ENCODE results near the gene ALG9.

Gene ALG9

DNA sequence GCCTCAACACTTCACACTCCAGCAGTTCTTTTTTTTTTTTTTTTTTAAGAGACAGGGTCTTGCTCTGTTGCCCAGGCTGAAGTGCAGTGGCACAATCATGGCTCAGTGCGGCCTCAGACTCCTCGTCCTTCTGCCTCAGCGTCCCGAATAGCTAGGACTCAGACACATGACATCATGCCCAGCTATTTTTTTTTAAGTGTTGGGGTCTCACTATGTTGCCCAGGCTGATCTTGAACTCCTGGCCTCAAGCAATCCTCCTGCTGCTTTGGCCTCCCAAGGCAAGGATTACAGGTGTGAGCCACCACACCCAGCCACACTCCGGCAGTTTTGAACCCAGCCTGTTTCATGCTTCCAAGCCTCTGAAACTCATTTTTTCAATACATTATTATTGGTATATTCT is 108.9 kb downstream of the ALG9 start:
- H3K9ac ChIP-seq (ENCODE audit: low read depth in 1 of 2, low read length in 2 of 2) = no peak overlapping the region
- H3K36me3 ChIP-seq (ENCODE audit: control insufficient read depth in 2 of 2, insufficient read depth in 2 of 2, low read length in 2 of 2) = peaks cover 46 to 47% of the 10 kb centered on the region in 2 donors
- H3K4me1 ChIP-seq (ENCODE audit: control insufficient read depth in 2 of 2, insufficient read depth in 2 of 2, low read length in 2 of 2) = peaks cover 5 to 15% of the 10 kb centered on the region in 2 donors
- no peak overlapping the region for H3K4me3 ChIP-seq (ENCODE audit: low read length in 2 of 2)
- H3K9me3 ChIP-seq (ENCODE audit: control insufficient read depth in 2 of 2, low read length in 2 of 2) = no peaks in the 10 kb centered on the region
- H3K27ac ChIP-seq (ENCODE audit: low read depth in 2 of 2, low read length in 2 of 2) = no peak overlapping the region
- no peaks in the 10 kb centered on the region for H3K27me3 ChIP-seq (ENCODE audit: control insufficient read depth in 2 of 2, insufficient read depth in 2 of 2, low read length in 2 of 2)

DNA sequence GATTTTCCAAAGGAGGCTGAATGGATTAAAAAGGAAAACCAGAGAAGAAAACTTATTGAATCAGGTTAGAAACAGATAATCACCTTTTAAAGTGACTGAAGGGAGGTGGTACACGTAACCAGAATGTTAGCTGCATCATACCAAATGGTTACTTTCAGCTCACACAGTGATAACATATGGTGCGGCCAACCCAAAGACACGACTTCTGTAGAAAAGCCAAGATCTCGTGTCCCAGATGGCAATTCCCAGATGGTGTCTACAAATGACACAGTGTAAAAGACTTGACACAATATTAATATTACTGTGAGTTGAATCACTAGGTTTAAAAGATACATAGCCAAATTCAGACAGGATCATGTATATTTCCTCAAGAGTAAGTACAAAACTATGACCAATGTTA is 110.3 kb downstream of the ALG9 start:
- H3K4me1 ChIP-seq (ENCODE audit: control insufficient read depth in 2 of 2, insufficient read depth in 2 of 2, low read length in 2 of 2) = peaks cover 5 to 14% of the 10 kb centered on the region in 2 donors
- H3K27me3 ChIP-seq (ENCODE audit: control insufficient read depth in 2 of 2, insufficient read depth in 2 of 2, low read length in 2 of 2) = no peaks in the 10 kb centered on the region
- peaks cover 47 to 49% of the 10 kb centered on the region in 2 donors for H3K36me3 ChIP-seq (ENCODE audit: control insufficient read depth in 2 of 2, insufficient read depth in 2 of 2, low read length in 2 of 2)
- H3K9me3 ChIP-seq (ENCODE audit: control insufficient read depth in 2 of 2, low read length in 2 of 2) = no peaks in the 10 kb centered on the region
- H3K4me3 ChIP-seq (ENCODE audit: low read length in 2 of 2) = no peak overlapping the region
- H3K27ac ChIP-seq (ENCODE audit: low read depth in 2 of 2, low read length in 2 of 2) = no peak overlapping the region
- no peak overlapping the region for H3K9ac ChIP-seq (ENCODE audit: low read depth in 1 of 2, low read length in 2 of 2)

DNA sequence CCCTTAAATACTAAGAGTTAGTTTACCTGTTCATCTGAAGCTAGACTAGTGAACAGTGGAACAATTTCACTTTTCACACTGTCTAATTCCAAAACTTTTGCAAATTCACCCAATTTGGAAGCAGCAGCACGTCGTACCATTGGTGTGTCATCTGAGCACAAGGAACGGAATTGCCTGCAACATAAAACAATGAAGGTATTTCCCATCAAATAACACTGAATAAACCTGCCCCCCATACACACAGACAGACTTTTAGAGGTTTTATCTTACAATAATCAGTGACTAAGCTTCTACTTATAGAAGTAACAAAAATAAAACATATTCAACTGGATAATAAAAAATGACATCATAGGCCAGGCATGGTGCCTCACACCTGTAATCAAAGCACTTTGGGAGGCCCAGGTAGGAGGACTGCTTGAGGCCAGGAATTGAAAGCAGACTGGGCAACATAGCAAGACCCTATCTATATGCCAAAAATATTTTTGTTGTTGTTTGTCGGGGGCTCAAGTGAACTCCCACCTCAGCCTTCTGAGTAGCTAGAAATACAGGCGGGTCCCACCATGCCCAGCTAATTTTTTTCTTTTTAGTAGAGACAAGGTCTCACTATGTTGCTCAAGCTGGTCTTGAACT is 111.5 kb downstream of the ALG9 start:
- no peaks in the 10 kb centered on the region for H3K27me3 ChIP-seq (ENCODE audit: control insufficient read depth in 2 of 2, insufficient read depth in 2 of 2, low read length in 2 of 2)
- no peak overlapping the region for H3K4me3 ChIP-seq (ENCODE audit: low read length in 2 of 2)
- H3K9me3 ChIP-seq (ENCODE audit: control insufficient read depth in 2 of 2, low read length in 2 of 2) = no peaks in the 10 kb centered on the region
- peaks cover 52 to 54% of the 10 kb centered on the region in 2 donors for H3K36me3 ChIP-seq (ENCODE audit: control insufficient read depth in 2 of 2, insufficient read depth in 2 of 2, low read length in 2 of 2)
- H3K9ac ChIP-seq (ENCODE audit: low read depth in 1 of 2, low read length in 2 of 2) = no peak overlapping the region
- H3K4me1 ChIP-seq (ENCODE audit: control insufficient read depth in 2 of 2, insufficient read depth in 2 of 2, low read length in 2 of 2) = peaks cover 4 to 10% of the 10 kb centered on the region in 2 donors
- no peak overlapping the region for H3K27ac ChIP-seq (ENCODE audit: low read depth in 2 of 2, low read length in 2 of 2)

DNA sequence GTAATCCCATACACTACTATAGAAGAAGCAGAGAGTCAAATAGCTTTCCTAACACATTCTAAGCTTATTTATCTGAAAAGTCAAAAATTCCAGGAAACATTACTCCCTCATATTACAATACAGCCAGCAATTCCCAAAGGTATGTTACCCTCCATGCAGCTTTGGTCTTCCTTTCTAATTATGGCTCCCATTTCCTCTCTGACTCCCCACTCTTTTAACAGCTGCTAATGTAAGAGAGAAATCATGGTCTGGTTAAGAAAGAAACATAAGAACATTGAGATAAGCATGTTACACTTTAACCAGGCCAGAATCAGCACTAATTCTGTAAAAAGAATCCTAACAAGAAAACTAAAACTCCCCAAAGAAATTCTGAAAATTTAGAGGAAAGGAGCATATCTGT is 112.0 kb downstream of the ALG9 start:
- Histone ChIP-seq H3K36me3 (ENCODE audit: control insufficient read depth in 2 of 2, insufficient read depth in 2 of 2, low read length in 2 of 2) (peaks cover 54 to 58% of the 10 kb centered on the region in 2 donors), H3K9me3 (ENCODE audit: control insufficient read depth in 2 of 2, low read length in 2 of 2) (no peaks in the 10 kb centered on the region), H3K27me3 (ENCODE audit: control insufficient read depth in 2 of 2, insufficient read depth in 2 of 2, low read length in 2 of 2) (no peaks in the 10 kb centered on the region), H3K9ac (ENCODE audit: low read depth in 1 of 2, low read length in 2 of 2) (no peak overlapping the region), H3K27ac (ENCODE audit: low read depth in 2 of 2, low read length in 2 of 2) (no peak overlapping the region), H3K4me3 (ENCODE audit: low read length in 2 of 2) (no peak overlapping the region), H3K4me1 (ENCODE audit: control insufficient read depth in 2 of 2, insufficient read depth in 2 of 2, low read length in 2 of 2) (peaks cover 0 to 5% of the 10 kb centered on the region in 2 donors)

DNA sequence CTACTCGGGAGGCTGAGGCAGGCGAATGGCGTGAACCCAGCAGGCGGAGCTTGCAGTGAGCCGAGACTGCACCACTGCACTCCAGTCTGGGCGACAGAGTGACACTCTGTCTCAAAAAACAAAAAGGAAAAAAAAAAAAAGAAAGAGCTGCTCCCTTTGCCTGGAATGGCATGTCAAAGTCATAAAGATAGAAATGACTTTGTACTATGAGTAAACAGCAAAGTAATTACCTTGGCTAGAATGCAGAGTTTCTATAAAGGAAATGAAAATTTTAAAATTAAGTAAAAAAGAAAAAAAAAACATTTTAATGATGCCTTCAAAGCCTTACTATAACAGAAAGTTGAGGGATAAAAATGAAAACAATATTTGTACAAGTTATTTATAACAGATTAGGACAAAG is 115.3 kb downstream of the ALG9 start:
- H3K9me3 ChIP-seq (ENCODE audit: control insufficient read depth in 2 of 2, low read length in 2 of 2) = no peaks in the 10 kb centered on the region
- no peaks in the 10 kb centered on the region for H3K27me3 ChIP-seq (ENCODE audit: control insufficient read depth in 2 of 2, insufficient read depth in 2 of 2, low read length in 2 of 2)
- H3K4me3 ChIP-seq (ENCODE audit: low read length in 2 of 2) = no peak overlapping the region
- peak overlapping the region; percentile 48 to 51 for H3K27ac ChIP-seq (ENCODE audit: low read depth in 2 of 2, low read length in 2 of 2)
- H3K36me3 ChIP-seq (ENCODE audit: control insufficient read depth in 2 of 2, insufficient read depth in 2 of 2, low read length in 2 of 2) = peaks cover 54 to 56% of the 10 kb centered on the region in 2 donors
- no peak overlapping the region for H3K9ac ChIP-seq (ENCODE audit: low read depth in 1 of 2, low read length in 2 of 2)
- peaks cover 0 to 5% of the 10 kb centered on the region in 2 donors for H3K4me1 ChIP-seq (ENCODE audit: control insufficient read depth in 2 of 2, insufficient read depth in 2 of 2, low read length in 2 of 2)

DNA sequence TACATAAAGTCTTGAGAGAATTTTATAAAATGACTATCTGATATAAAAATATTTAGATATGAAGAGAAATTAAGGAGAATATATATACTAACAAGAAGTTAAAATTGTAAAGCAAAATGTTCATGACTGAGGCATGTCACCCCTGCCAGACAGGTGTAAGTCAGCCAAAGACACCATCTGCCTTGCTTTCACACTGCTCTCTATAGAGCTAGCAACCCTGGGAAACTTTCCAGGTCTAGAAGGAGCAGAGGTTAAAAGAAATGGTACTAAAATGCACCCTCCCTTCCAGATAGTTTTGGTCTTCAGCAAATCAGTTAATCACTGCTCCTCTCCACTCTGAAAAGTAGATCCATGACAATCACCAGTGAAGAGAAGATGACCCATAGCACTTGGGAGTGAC is 121.7 kb downstream of the ALG9 start:
- no peak overlapping the region for H3K4me3 ChIP-seq (ENCODE audit: low read length in 2 of 2)
- H3K9me3 ChIP-seq (ENCODE audit: control insufficient read depth in 2 of 2, low read length in 2 of 2) = no peaks in the 10 kb centered on the region
- H3K27me3 ChIP-seq (ENCODE audit: control insufficient read depth in 2 of 2, insufficient read depth in 2 of 2, low read length in 2 of 2) = no peaks in the 10 kb centered on the region
- H3K4me1 ChIP-seq (ENCODE audit: control insufficient read depth in 2 of 2, insufficient read depth in 2 of 2, low read length in 2 of 2) = peaks cover 0 to 4% of the 10 kb centered on the region in 2 donors
- H3K9ac ChIP-seq (ENCODE audit: low read depth in 1 of 2, low read length in 2 of 2) = no peak overlapping the region
- H3K27ac ChIP-seq (ENCODE audit: low read depth in 2 of 2, low read length in 2 of 2) = no peak overlapping the region
- peaks cover 41 to 65% of the 10 kb centered on the region in 2 donors for H3K36me3 ChIP-seq (ENCODE audit: control insufficient read depth in 2 of 2, insufficient read depth in 2 of 2, low read length in 2 of 2)

DNA sequence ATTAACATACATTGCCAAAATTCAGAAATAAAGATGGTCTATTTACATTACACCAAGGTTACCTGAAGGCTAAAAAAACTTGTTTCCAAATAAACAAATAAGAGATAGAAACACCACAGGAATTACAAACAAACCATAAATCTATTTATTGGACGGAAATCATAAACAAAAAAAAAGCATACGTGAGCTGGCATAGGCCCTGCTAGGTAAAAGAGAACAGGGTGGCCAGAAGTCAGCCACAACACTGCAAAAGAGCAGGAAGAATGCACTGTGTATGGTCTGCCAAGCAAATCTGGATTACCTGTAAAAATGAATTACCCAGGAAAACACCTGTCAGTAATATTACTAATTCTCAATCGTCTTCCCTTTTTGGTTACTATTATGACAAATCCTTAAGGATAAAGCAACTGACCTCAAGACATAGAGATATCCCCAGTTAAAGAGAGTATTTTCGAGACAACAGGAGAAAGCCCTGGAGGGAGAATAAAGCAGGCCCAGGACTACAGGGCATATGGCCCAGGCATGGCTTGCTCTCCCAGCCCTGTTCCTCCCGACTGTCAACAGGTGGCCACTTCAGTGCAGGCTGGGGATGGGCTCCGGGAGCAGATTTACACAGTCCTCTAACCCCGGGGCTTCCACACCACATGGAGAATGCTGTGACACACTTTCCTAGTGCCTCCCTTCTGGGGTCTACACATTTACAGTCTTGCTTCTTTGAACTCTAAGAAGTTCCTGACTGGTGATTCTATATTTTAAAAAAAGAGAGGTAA is 123.2 kb downstream of the ALG9 start:
- H3K27me3 ChIP-seq (ENCODE audit: control insufficient read depth in 2 of 2, insufficient read depth in 2 of 2, low read length in 2 of 2) = no peaks in the 10 kb centered on the region
- no peak overlapping the region for H3K9ac ChIP-seq (ENCODE audit: low read depth in 1 of 2, low read length in 2 of 2)
- H3K9me3 ChIP-seq (ENCODE audit: control insufficient read depth in 2 of 2, low read length in 2 of 2) = no peaks in the 10 kb centered on the region
- H3K36me3 ChIP-seq (ENCODE audit: control insufficient read depth in 2 of 2, insufficient read depth in 2 of 2, low read length in 2 of 2) = peaks cover 41 to 66% of the 10 kb centered on the region in 2 donors
- H3K27ac ChIP-seq (ENCODE audit: low read depth in 2 of 2, low read length in 2 of 2) = peak overlapping the region in 1 of 2 donors; percentile 6
- no peak overlapping the region for H3K4me3 ChIP-seq (ENCODE audit: low read length in 2 of 2)
- H3K4me1 ChIP-seq (ENCODE audit: control insufficient read depth in 2 of 2, insufficient read depth in 2 of 2, low read length in 2 of 2) = peaks cover 0 to 4% of the 10 kb centered on the region in 2 donors

DNA sequence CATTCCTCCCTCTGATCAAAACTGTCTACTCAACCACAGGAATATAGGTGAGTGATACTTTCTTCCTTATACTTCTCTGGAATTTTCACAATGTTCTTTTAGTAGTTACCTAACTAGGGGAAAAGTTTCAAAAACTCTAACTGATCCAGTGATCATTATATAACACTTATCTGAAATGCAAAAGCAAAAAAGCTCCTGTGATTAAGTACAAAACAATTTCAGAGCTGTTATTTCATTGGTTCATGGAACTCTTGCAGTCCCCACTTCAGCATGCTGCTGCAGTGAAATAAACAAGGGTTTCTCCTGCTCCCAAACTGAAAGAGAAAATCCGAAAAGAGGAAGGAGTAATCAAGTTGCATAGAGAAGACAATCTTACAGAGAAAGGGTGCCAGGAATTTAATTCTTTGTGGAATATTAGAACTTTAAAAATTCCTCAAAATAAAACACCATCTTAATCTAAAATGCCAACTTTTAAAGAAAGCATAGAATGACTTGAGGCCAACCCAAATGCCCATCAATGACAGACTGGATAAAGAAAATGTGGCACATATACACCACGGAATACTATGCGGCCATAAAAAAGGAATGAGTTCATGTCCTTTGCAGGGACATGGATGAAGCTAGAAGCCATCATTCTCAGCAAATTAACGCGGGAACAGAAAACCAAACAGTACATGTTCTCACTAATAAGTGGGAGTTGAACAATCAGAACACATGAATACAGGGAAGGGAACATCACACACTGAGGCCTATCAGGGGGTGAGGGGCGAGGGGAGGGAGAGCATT is 125.5 kb downstream of the ALG9 start:
- H3K4me1 ChIP-seq (ENCODE audit: control insufficient read depth in 2 of 2, insufficient read depth in 2 of 2, low read length in 2 of 2) = peaks cover 0 to 4% of the 10 kb centered on the region in 2 donors
- no peak overlapping the region for H3K4me3 ChIP-seq (ENCODE audit: low read length in 2 of 2)
- no peaks in the 10 kb centered on the region for H3K27me3 ChIP-seq (ENCODE audit: control insufficient read depth in 2 of 2, insufficient read depth in 2 of 2, low read length in 2 of 2)
- no peak overlapping the region for H3K9ac ChIP-seq (ENCODE audit: low read depth in 1 of 2, low read length in 2 of 2)
- H3K9me3 ChIP-seq (ENCODE audit: control insufficient read depth in 2 of 2, low read length in 2 of 2) = no peaks in the 10 kb centered on the region
- no peak overlapping the region for H3K27ac ChIP-seq (ENCODE audit: low read depth in 2 of 2, low read length in 2 of 2)
- H3K36me3 ChIP-seq (ENCODE audit: control insufficient read depth in 2 of 2, insufficient read depth in 2 of 2, low read length in 2 of 2) = peaks cover 43 to 69% of the 10 kb centered on the region in 2 donors

DNA sequence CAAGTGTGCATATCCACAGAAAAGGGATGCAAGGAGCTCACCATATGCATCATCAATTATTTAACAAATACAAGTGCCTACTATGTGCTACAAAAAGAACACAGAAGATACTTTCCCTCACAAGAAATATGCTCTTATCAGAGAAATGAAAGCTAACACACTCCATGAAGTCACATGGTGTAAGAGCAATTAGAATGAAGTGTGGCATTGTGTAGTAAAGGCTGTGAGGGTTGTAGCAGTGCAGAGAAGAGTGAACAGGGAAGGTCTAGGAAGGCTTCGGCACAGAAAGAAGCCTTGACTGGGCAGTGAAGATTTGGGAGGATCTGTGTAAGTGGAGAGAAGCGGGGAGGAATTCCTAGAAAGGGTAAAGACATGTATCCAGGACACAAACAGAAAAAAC is 127.7 kb downstream of the ALG9 start:
- H3K27me3 ChIP-seq (ENCODE audit: control insufficient read depth in 2 of 2, insufficient read depth in 2 of 2, low read length in 2 of 2) = no peaks in the 10 kb centered on the region
- H3K9me3 ChIP-seq (ENCODE audit: control insufficient read depth in 2 of 2, low read length in 2 of 2) = no peaks in the 10 kb centered on the region
- H3K4me3 ChIP-seq (ENCODE audit: low read length in 2 of 2) = no peak overlapping the region
- H3K27ac ChIP-seq (ENCODE audit: low read depth in 2 of 2, low read length in 2 of 2) = no peak overlapping the region
- H3K9ac ChIP-seq (ENCODE audit: low read depth in 1 of 2, low read length in 2 of 2) = no peak overlapping the region
- H3K36me3 ChIP-seq (ENCODE audit: control insufficient read depth in 2 of 2, insufficient read depth in 2 of 2, low read length in 2 of 2) = peaks cover 41 to 60% of the 10 kb centered on the region in 2 donors
- peaks cover 0 to 4% of the 10 kb centered on the region in 2 donors for H3K4me1 ChIP-seq (ENCODE audit: control insufficient read depth in 2 of 2, insufficient read depth in 2 of 2, low read length in 2 of 2)

DNA sequence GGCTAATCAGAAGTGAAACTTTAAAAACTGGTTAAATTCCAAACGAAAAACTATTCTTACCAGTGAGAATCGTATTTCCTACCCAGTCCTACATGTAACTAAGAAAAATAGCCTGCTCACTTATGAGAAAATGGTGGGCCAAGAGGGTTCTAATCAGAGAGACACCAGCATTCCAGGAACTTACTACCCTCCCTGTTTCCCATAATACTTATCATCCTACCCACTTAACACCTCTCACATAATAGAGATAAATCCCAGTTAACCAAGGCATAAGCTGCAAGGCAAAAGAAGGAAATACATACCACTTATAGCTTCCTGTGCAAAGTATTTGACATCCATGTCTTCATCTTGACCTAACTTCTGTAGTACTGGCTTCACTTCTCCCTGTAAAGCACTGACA is 129.6 kb downstream of the ALG9 start:
- no peaks in the 10 kb centered on the region for H3K27me3 ChIP-seq (ENCODE audit: control insufficient read depth in 2 of 2, insufficient read depth in 2 of 2, low read length in 2 of 2)
- peaks cover 0 to 4% of the 10 kb centered on the region in 2 donors for H3K4me1 ChIP-seq (ENCODE audit: control insufficient read depth in 2 of 2, insufficient read depth in 2 of 2, low read length in 2 of 2)
- H3K4me3 ChIP-seq (ENCODE audit: low read length in 2 of 2) = no peak overlapping the region
- no peaks in the 10 kb centered on the region for H3K9me3 ChIP-seq (ENCODE audit: control insufficient read depth in 2 of 2, low read length in 2 of 2)
- H3K9ac ChIP-seq (ENCODE audit: low read depth in 1 of 2, low read length in 2 of 2) = no peak overlapping the region
- peaks cover 33 to 51% of the 10 kb centered on the region in 2 donors for H3K36me3 ChIP-seq (ENCODE audit: control insufficient read depth in 2 of 2, insufficient read depth in 2 of 2, low read length in 2 of 2)
- no peak overlapping the region for H3K27ac ChIP-seq (ENCODE audit: low read depth in 2 of 2, low read length in 2 of 2)
